ENCODE results near the gene PAMR1.

DNA sequence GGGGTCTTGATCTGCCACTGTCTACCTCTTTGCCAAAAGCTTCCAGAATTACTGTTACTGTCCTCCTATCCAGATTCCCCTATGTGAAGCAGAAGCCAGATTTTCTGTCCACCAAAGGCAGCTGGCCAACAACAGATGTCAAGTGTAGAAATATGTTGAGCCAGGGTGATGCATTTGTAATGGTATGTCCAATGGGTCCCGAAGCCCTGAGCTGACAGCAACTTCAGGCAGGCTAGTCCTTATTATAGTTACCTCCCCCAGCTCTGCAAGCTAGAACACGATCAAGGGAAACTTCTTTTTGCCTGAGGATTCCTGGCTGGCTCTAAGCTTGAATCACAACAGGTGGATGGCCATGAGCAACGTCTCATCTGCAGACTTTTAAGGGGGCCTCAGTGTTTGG, 10.2 kb downstream of the PAMR1 start:
- TF ChIP-seq, protein P1, sequence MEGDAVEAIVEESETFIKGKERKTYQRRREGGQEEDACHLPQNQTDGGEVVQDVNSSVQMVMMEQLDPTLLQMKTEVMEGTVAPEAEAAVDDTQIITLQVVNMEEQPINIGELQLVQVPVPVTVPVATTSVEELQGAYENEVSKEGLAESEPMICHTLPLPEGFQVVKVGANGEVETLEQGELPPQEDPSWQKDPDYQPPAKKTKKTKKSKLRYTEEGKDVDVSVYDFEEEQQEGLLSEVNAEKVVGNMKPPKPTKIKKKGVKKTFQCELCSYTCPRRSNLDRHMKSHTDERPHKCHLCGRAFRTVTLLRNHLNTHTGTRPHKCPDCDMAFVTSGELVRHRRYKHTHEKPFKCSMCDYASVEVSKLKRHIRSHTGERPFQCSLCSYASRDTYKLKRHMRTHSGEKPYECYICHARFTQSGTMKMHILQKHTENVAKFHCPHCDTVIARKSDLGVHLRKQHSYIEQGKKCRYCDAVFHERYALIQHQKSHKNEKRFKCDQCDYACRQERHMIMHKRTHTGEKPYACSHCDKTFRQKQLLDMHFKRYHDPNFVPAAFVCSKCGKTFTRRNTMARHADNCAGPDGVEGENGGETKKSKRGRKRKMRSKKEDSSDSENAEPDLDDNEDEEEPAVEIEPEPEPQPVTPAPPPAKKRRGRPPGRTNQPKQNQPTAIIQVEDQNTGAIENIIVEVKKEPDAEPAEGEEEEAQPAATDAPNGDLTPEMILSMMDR (conservative IDR thresholded peaks at IDR 0.05; ENCODE audit: low read length) = no peak
- no peak for TF ChIP-seq EZH2phosphoT487 (IDR thresholded peaks at IDR 0.05; ENCODE audit: borderline replicate concordance)

Data from Loucy (cell line).